Heart right ventricle (tissue), 16 donors: ENCODE measurements around the gene ST7. TPM values are rescaled to one million over a fixed set of nuclear protein-coding genes. Genes with fewer than 3 reads are reported as not detected.
A peak's percentile ranks its signal among the peaks of the same experiment; 100 is the strongest.

ENCODE experiments used
- ATAC-seq, 8 donors: fragments of 200-7000 bp; cut with Tn5 transposase; one replicate each; pipeline ENCODE4 v1.9.1; 2020; ENCODE audit warnings: mild to moderate bottlenecking in 8 of 8, moderate library complexity in 8 of 8, moderate number of reproducible peaks in 1 of 8
- DNase-seq, 2 donors: peaks; one replicate each; pipeline ENCODE4 v3.0.0-alpha.2; 2020
- H3K27ac ChIP-seq, 10 donors: fragments of 200-600 bp; sonication (generic) in 2 of 10; one replicate each; pipeline versions ENCODE4 v1.5.0 to v1.8.0; 2020 to 2022; ENCODE audit warnings: mild to moderate bottlenecking in 3 of 10
- H3K27me3 ChIP-seq, 7 donors: fragments of 200-600 bp; one replicate each; pipeline ENCODE4 v1.8.0; 2021 to 2022; ENCODE audit warnings: mild to moderate bottlenecking in 2 of 7
- H3K36me3 ChIP-seq, 9 donors: fragments of 200-600 bp; sonication (generic) in 1 of 9; one replicate each; pipeline versions ENCODE4 v1.5.0 to v1.8.0; 2020 to 2022; ENCODE audit warnings: mild to moderate bottlenecking in 2 of 9
- H3K4me1 ChIP-seq, 9 donors: fragments of 200-600 bp; sonication (generic) in 1 of 9; one replicate each; pipeline versions ENCODE4 v1.5.0 to v1.8.0; 2020 to 2022; ENCODE audit warnings: mild to moderate bottlenecking in 4 of 9
- H3K4me3 ChIP-seq, 10 donors: fragments of 200-600 bp; sonication (generic) in 2 of 10; one replicate each; pipeline versions ENCODE4 v1.5.0 to v1.8.0; 2020 to 2022; ENCODE audit warnings: mild to moderate bottlenecking in 7 of 10, moderate library complexity in 2 of 10
- H3K9me3 ChIP-seq, 11 donors: fragments of 200-600 bp in 10 of 11; sonication (generic) in 2 of 11; one replicate each; pipeline versions ENCODE4 v1.5.0 to v1.8.0; 2013 to 2022; ENCODE audit warnings: mild to moderate bottlenecking in 2 of 11, control low read depth in 1 of 11, moderate library complexity in 1 of 11
- CTCF ChIP-seq, 9 donors: fragments of 200-600 bp; sonication (generic) in 2 of 9; IDR thresholded peaks; one replicate each; pipeline versions ENCODE4 v1.5.0 to v1.8.0; 2021 to 2022; ENCODE audit warnings: antibody characterized with exemption in 9 of 9, mild to moderate bottlenecking in 5 of 9, moderate library complexity in 1 of 9
- WGBS, 2 donors: extraction: QIAGEN DNeasy Blood & Tissue Kit; methylation state at CpG; one replicate each; pipeline ENCODE4 v1.1.7; 2013; ENCODE audit warnings: inconsistent platforms in 1 of 2; 5-methylcytosine and 5-hydroxymethylcytosine counted together
- intact Hi-C, 10 donors: fragments of 100-400 bp; cut with DNase I; formaldehyde crosslinking; loops; one replicate each; pipeline versions ENCODE4 v1.11.1 to v1.14.2; 2022
- polyA plus RNA-seq, 2 donors: library from polyadenylated mRNA; stranded (reverse); fragments of 200-250 nt; gene quantifications; one replicate each; pipeline ENCODE4 v1.2.3, GENCODE V29; 2013
- total RNA-seq, 10 donors: library from RNA; stranded (reverse); fragmentation: NEBNext Ultra II Directional in 3 of 10; extraction: Animal tissue kit (Norgen Biotek cat#: 25700) in 3 of 10; gene quantifications; one replicate each; pipeline versions ENCODE4 v1.2.1 to v1.2.4, GENCODE V29; 2021 to 2023
- donor health status: Arrhythmogenic right ventricular cardiomyopathy.
- donor health status: ischemic (EF 13 %, LVEDD 7.1; RV severe dilation, severe dysfunction).
- donor health status: healthy with polysubstance abuse.
- donor health status: DM: no; HTN: yes; CAD: no.
- donor health status: DM: no; HTN: no; CAD: no.
- donor health status: ischemic (EF 25% LVEDD 6.9; RV normal size, moderate dysfunction).
- donor health status: ischemic (EF 25% LVEDD 5.7; RV mildly dilated, moderate dysfunction).
- donor health status: healthy.
- donor health status: DM: yes; HTN: yes; CAD: no.
- donor health status: Ischemic cardiomyopathy.
- donor health status: ischemic (EF 35%, LVEDD 5.7; RV mildly dilated, moderate dysfunction).
- donor health status: nonischemic (EF 11% LVEDD 7.7; RV severe dilation, severe dysfunction).
- donor health status: DM: yes; HTN: yes; CAD: no.
- donor health status: PGD.
- donor health status: ischemic (EF 29% LVEDD 5.4; RV normal size, mild dysfunction).
- donor health status: nonischemic (EF 23%, LVEDD 6.1; RV moderate dilation, normal function).

The ST7 gene
- total and polyA plus RNA-seq, 12 donors, result 20.1 to 40.2 (median 23.4) TPM

- H3K4me3 ChIP-seq, result no peak overlapping the region
- no peak overlapping the region for H3K27ac ChIP-seq
- ATAC-seq, result no peak
- no peaks in the 10 kb centered on the region for H3K36me3 ChIP-seq
- no peak for TF ChIP-seq CTCF (IDR thresholded peaks at IDR 0.05)
- WGBS, 2 donors, result 91 to 96% methylated on average over 4 of the region's 4 CpGs
- intact Hi-C loops, result no loop called here
- no peak for DNase-seq
- peaks cover 2 to 71% (median 42%) of the 10 kb centered on the region in 9 donors for H3K4me1 ChIP-seq
- peaks cover 0 to 9% (median 0%) of the 10 kb centered on the region in 11 donors for H3K9me3 ChIP-seq
- no peaks in the 10 kb centered on the region for H3K27me3 ChIP-seq
Measured at GRCh38 chr7:117074378-117074777, 121.1 kb downstream of the ST7 start.

GRCh38 chr7:117075934-117076333 lies 122.6 kb downstream of the ST7 start:
- ATAC-seq, result no peak

GRCh38 chr7:117076426-117076943 lies 123.2 kb downstream of the ST7 start:
- Histone ChIP-seq H3K36me3 (no peaks in the 10 kb centered on the region), H3K9me3 (peaks cover 0 to 9% (median 0%) of the 10 kb centered on the region in 11 donors), H3K27ac (peak overlapping the region in 8 of 10 donors; percentile 11 to 63 (median 48)), H3K4me3 (no peak overlapping the region), H3K27me3 (no peaks in the 10 kb centered on the region), H3K4me1 (peaks cover 2 to 58% (median 30%) of the 10 kb centered on the region in 9 donors)
- no peak for TF ChIP-seq CTCF (IDR thresholded peaks at IDR 0.05)
- DNase-seq, result peak; percentile 48 to 55
- ATAC-seq, result peak; percentile 40 to 87 (median 78)
- WGBS, 2 donors, result 62 to 64% methylated on average over 7 of the region's 7 CpGs
- intact Hi-C loops, result no loop called here

More at GRCh38 chr7:117075934-117076333, 122.6 kb downstream of the ST7 start:
- peak overlapping the region in 7 of 10 donors; percentile 11 to 63 (median 50) for H3K27ac ChIP-seq
- DNase-seq, result no peak
- 98% methylated on average over 2 of the region's 2 CpGs for WGBS, 2 donors
- H3K4me3 ChIP-seq, result no peak overlapping the region
- peaks cover 0 to 9% (median 0%) of the 10 kb centered on the region in 11 donors for H3K9me3 ChIP-seq
- H3K36me3 ChIP-seq, result no peaks in the 10 kb centered on the region
- peaks cover 2 to 59% (median 30%) of the 10 kb centered on the region in 9 donors for H3K4me1 ChIP-seq
- TF ChIP-seq CTCF (IDR thresholded peaks at IDR 0.05), result no peak
- intact Hi-C loops, result no loop called here
- H3K27me3 ChIP-seq, result no peaks in the 10 kb centered on the region

GRCh38 chr7:117077658-117078057 lies 124.4 kb downstream of the ST7 start:
- Histone ChIP-seq H3K36me3 (no peaks in the 10 kb centered on the region), H3K4me3 (no peak overlapping the region), H3K27ac (no peak overlapping the region), H3K4me1 (peaks cover 0 to 52% (median 18%) of the 10 kb centered on the region in 9 donors), H3K27me3 (no peaks in the 10 kb centered on the region), H3K9me3 (peaks cover 0 to 9% (median 0%) of the 10 kb centered on the region in 11 donors)
- no peak for DNase-seq
- no peak for ATAC-seq
- no peak for TF ChIP-seq CTCF (IDR thresholded peaks at IDR 0.05)
- intact Hi-C loops, result no loop called here
